SIG-M5 treated with dmso at 0.1 percent for 504 hours (cell line): ENCODE measurements around the gene UTS2R.

Experiments used
- DNase-seq: peaks from one replicate; lab custom pipeline; 2025; ENCODE audit not compliant: unreplicated experiment; lab: John Stamatoyannopoulos, UW

UTS2R gene

DNA sequence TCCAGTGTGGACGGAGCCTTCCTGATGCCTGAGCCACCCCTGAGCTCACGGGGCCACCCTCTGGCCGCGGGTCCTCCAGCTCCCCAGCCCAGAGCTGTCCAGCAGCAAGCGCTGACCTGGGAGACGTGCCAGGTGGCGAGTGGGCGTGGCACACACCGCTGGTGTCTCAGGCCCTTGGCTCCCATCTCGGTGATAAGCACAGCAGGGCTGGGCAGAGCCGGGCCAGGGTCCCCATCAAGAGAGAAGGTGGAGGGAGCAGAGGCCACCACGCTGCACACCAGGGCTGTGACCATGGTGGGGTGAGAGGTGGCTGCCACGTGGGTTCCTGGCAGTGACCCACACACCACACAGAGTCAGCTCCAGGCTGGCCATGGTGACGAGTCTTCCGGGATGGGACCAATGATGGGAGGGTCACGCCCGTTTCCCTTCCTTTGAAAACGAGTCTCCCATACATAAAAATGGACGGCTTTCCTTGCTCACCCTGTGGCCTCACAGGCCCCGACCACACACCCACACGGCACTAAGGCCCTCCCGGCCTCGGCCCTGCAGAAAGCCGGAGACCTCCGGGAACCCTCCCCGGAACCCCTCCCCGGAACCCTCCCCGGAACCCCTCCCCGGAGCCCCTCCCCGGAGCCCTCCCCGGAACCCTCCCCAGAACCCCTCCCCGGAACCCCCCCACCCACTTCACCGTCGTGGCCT lies 16.8 kb downstream of the UTS2R start:
- no peak for DNase-seq

DNA sequence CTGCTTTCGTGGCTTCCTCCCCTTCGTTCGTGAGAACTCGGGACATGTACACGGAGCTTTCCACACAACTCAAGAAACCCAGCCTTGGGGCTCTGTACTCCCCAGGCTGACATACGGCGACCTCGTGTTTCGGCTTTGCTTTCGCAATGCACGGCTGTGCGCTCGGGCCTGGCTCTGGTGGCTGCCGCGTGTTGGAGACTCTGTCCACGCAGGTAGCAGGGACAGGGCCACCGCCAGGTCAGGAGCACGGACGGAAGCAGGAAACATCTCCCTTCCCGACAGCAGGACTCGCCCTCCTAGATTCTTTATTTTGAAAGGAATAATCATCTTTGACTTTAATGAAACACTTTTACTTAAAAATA lies 17.3 kb downstream of the UTS2R start:
- DNase-seq, result peak; percentile 27

DNA sequence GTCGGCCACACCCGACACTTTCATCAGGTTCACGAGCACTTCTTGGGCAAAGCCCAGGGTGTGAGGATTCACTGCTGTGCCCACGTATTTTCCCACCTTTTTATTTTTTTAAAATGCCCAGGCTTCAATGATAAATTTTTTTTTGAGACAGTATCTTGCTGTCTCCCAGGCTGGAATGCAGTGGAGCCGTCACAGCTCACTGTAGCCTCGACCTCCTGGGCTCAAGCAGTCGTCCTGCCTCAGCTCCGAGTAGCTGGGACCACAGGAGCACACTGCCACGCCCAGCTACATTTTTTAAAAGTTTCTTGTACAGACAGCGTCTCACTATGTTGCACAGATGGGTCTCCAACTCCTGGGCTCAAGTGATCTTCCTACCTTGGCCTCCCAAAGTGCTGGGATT lies 17.8 kb downstream of the UTS2R start:
- no peak for DNase-seq

DNA sequence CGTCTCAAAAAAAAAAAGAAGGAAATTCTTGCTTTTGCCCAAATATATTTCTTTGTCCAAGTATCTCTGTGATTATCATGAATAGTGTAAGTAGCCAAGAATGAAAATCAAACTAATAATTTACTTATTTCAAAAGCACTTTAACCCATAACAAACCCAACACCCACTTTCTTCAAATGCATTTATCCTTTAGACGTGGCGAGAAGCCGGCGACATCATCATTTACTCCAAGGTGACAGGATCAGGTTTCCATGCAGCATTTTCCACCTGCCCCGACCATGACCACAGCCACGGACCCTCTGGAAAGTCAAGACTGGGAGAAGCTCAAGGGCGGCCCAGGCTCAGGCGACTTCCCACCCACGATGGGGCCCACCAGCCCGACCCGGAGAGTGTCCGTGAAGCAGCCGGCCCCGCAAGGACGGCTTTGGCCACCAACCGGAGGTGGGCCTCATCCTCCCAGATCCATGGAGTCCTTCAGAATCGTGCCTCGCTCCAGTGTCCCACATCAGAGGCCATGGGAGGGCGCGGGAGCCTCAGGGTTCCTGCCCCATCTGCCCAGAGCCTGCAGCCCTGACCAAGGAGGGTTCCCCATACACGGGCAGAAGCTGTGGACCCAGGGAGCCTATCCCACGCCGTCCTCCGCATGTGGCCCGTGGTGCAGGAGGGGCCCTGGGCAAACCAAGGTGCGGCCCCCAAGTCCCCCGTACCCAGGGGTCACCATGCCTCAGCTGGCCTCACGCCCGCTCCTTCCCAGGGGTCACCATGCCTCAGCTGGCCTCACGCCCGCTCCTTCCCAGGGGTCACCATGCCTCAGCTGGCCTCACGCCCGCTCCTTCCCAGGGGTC lies 18.7 kb downstream of the UTS2R start:
- no peak for DNase-seq

DNA sequence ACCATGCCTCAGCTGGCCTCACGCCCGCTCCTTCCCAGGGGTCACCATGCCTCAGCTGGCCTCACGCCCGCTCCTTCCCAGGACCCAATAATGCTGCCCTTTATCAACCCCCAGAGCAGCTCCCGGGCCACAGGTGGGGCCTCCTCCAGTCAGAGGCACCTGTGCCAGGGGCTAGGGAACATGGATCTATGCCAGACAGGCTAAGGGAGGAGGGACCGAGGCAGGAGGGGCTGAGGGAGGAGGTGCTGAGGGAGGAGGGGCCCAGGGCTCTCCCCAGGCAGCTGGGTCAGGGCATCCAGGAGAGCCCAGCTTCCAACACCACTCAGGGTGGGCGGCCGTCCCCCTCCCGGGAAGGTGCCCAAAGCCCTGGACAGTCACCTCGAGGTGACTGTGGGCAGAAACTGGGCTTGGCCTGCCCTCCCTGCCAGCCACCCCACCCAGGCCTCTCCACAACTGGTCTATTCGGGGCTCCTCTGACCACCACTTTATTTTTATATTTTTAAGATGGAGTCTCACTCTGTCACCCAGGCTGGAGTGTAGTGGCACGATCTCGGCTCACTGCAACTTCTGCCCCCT lies 19.4 kb downstream of the UTS2R start:
- DNase-seq, result no peak

DNA sequence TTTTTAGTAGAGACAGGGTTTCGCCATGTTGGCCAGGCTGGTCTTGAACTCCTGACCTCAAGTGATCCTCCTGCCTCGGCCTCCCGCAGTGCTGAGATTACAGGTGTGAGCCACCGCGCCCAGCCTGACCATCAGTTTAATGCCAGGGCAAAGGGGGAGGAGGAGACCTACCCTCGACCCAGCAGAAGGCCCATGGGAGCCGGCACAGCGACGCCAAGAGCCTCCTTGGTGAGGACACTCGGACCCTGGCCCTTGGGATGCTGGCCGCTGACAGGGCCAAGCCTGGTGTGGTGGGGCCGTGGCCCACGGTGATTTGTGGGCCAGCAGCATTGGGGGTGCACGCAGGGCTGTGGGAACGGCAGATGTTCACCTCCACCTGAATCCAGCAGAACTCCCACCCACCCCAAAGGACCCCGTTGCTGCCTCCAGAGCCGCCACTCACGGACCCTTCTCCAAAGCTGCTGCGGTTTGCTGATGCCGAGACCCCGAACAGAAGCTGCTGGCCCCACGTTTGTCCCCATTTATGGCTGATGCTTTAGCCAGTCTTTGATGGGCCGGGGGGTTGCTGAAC lies 20.0 kb downstream of the UTS2R start:
- no peak for DNase-seq

DNA sequence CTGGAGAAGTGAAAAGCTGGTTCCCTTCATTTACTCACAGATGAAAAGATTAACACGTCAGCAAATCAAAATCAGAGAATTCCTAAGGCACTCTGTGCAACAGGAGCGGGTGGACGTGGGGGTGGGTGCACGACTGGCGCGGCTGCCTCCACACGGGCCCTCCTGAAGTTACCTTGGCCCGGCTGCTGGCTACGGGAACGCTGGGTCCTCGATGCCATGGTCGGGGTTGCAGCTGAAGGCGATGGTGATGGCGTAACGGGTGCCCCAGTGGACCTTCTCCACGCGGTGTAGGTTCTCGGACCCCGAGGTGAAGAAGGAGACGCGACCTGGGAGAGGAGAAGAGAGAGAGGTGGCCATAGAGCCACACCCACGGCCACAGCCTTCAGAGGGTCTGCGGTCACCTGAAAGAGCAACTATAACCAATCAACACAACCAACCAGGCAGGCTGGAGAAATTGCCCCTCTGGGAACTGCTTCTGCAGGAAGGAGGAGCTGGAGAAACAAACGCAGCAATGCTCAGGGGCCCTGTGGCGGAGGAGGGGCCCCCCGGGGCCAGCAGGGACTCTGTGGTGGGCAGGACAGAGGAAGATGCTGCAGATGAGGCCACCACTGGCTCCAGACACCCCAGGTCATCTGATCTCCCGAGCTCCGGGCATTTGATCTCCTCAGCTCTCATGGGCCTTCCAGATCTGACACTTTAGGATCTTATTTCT lies 20.8 kb downstream of the UTS2R start:
- no peak for DNase-seq

DNA sequence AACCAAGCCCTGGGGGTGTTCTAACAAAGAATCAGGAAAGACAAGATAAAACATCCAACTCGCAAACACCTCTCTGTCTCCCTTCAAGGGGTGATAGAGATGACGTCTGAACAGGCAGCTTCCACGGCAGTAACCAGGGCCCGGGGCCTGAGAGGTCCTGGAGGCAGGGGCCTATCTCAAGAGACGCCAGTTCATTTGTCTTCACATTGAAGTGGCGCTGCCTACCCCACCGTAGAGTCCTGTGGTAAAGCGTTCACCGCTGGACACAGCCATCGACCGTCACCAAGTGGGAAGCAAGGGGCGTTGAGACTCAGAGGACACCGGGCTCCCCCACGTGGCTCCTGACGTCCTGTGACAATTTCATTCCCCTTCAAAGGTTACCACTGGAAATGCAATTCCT lies 21.4 kb downstream of the UTS2R start:
- DNase-seq, result no peak

DNA sequence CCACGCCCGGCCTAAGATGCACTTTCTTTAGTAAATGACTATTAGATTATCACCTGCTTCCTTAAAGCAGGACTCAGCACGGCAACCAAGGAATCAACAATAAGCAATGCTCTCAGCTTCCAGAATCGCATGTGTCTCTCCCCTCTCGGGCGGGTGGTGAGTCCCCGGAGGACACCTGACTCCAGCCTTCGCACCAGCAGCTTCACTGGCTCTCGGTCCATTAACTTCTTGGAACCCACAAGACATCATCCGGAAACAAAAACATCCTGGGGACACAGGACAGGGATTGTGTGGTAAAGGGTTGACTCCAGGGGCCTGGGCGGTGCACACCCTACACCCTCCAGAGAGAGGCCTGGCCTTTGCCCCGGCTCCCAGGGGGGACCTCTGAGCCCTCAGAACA lies 22.7 kb downstream of the UTS2R start:
- DNase-seq, result no peak

DNA sequence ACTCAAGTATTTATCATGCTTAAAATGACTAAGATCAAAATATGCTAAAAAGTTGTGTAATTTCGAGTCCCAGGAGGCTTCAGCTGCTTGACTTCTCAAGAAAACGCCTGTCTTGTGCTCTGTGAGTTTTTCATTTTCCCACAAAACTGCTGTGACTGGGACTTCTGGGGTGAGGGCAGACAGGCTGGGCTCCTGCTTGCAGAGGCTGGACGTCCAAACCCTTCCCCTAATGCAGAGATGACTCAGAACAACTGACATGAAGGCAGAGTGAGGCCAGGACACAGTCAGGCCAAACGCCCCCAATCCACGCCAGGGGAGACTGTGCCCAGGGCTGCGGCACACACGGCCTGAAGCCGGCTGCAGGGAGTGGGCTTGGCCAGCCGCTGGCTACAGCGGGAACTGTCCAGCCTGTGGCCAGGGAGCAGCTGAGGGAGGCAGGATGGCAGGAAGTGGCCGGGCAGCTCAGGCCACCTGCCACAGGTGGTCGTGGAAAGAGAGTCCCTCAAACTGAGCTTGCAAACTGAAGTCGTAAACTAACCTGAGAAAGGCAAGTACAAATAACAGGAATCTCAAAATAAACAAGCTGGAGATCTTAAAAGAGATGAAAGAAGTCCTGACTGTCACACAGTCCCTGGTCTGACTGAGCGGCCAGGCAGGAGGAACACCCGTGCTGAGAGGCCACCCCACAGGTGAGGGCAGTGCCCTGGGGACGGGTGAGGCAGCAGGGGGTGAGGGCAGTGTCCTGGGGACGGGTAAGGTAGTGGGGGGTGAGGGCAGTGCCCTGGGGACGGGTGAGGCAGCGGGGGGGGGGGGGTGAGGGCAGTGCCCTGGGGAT lies 25.3 kb downstream of the UTS2R start:
- DNase-seq, result no peak

DNA sequence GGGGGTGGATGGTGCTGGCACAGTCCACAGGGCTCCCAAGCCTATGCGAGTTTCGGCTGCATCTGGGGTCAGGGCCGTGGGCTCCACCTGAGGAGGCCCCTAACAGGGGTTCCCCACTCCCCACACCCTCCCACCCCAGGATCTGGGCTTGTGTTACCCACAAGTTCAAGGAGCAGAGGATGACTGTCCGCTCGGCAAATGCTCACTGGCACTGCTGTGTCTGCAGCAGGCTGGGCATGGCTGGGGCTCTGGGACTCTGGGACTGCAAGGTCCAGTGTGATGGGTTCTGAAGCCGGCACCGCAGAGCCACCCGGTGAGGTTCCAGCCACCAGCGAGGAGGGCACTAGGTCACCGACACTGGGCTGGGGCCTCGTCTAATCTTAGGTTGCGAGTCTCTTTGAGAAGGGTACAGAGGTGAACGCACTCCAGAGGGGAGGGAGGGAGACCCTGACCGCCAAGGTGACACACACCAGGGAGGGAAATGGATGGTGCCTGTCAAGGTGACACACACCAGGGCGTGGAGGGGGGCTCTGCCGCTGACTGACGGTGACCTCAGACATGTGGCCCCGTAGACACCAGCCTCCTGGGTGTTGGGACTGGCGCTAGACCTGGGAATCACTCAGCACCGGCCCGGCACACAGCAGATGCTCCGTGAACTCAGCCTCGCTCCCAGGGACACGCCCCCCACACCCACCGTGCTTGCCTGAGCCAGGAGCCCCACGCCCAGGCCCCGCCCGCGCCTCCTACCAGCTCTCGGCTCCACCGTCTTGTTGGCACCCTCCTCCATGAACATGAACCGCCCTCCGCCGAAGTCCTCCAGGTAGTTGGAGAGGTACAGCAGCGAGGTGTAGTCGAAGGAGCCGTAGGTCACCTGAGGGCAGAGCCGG lies 26.1 kb downstream of the UTS2R start:
- no peak for DNase-seq

DNA sequence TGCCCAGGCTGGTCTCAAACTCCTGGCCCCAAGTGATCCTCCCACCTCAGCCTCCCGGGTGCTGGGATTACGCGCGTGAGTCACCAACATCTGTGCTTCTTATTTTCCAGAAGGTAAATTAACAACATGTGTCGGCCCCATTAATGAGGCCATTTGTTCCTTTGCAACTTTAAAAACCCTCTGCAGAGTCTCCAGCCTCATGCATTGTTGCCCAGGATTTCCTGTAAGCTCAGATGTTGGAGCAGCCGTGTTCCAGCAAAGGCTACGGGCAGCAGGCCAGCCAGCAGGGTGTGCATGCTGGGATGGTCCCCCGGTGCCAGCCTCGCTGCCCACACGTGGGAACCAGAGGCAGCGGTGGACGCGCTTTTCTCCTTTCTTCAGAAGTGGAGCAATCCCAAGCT lies 27.5 kb downstream of the UTS2R start:
- no peak for DNase-seq

DNA sequence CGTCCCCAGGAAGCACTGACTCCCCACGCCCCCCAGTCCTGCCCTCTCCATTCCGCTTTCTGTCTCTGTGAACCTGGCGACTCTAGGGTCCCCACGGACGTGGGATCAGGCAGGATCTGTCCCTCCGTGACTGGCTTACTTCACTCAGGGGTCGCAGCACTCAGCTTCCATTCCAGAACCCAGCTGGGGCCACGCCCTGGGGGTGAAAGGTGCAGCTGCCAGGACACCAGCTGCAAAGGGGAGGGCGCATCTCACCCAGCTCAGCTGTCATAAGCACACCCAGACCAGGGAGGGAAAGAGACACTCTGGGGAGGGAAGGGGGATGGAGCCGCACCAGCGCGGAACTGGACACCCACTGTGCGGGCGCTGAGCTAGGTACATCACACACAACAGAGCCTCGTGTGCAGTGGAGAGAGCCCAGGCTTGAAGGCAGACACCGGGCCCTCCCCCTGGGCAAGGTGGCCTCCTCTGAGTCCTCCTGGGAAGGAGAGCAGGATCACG lies 28.1 kb downstream of the UTS2R start:
- DNase-seq, result no peak

DNA sequence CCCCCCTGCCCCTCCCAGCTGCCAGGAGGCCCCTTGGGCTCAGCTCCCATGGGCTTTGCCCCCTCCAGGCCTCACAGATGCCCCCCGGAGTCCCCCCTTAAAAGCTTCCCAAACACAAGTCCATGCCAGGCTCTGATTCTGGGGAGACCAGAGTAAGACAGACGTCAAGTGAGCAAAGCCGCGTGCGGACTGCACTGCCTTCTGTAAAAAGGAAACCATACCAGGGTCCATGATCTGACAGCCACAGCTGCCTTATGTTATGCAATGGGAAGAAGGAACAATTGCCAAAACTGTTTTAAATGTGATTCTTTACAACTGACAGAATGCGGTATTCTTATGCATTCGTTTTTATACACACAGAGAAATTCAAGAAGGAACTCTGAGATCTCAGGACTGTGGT lies 28.6 kb downstream of the UTS2R start:
- DNase-seq, result peak; percentile 87

DNA sequence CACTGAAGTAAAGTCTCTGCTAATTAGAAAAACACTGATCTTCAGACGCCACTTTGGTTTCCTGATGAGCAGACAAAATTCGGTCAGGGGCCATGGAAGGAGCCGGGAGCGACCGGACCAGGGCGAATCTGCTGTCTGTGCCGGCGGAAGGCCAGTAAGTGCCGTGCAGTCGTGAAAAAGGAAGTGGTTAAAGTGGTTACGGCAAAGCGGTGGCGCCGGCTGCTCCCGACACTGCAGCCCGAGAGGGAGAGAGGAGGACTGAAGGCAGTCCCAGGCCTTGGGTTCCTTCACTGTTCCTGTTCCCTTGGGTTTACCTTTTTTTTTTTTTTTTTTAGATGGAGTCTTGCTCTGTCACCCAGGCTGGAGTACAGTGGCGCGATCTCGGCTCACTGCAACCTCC lies 29.3 kb downstream of the UTS2R start:
- DNase-seq, result peak; percentile 90

DNA sequence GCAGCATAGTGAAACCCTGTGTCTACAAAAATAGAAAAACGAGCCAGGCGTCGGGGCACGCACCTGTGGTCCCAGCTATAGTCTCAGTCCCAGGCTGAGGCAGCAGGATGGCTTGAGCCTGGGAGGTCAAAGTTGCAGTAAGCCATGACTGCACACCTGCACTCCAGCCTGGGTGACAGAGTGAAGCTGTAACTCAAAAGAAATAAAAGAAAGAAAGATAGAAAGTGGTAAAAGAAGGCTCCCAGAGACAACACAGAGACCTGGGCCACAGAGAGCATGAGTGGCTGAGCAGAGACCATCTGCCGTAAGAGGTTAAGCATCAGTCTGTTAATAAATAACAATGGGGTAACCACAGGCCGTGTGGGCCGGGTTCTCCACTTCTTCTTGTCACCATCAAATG lies 31.3 kb downstream of the UTS2R start:
- DNase-seq, result no peak

DNA sequence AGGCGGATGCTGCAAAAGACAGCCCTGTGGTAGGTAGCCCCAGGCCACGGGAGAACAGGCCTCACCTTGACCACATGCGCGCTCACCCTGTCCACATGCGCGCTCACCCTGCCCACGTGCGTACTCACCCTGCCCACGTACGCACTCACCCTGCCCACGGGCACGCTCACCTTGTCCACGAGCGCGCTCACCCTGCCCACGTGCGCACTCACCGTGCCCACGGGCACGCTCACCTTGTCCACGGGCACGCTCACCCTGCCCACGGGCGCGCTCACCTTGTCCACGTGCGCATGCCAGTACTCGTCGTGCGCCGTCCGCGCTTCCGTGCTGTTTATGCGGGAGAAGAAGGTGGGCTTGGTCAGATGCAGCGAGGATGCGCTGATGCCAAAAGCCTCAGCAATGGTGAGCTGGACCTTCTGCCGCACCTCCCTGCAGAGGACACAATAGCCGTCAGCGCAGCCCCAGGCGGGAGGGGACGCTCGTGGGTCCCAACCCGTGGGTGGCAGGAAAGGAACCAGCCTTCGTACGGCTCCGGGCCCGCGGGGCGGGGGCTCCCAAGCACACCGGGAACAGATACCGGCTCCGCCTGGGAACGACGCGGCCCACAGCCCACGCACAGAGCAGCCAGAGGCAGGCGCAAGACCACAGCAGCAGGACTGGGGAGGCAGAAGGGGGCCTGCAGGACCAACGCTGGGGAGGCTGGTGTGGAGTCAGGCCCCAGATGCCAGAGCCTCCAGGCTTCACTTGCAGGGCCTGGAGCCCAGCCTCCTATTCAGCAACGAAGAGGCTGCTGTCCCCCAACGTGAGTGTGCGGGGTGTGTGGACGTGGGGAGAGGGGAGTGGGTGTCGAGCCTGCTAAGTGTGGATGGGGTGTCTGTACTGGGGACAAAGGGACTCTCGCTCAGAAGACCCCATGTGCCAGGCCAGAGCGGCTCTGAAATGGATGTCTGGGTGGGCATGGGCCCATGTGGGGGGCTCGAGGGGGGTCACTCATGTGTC lies 32.4 kb downstream of the UTS2R start:
- DNase-seq, result no peak

DNA sequence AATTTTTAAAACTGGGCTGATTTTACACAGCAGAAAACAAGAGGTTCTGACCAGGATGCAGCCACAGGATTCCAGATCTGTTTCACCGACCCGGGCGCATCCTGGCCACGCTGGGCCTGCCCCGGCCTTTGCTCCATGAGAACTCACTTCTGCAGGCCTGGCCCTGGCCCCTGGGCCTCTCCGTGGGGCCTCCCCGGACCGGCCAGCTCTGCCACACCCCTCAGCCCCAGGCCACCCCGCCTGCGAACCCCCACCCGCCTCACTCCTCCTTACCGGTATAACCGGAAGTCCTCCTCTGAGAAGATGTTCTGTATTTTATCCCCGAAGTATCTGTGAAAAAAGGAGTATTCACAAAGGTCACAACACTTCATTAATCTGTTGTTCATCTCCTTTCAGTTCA lies 33.5 kb downstream of the UTS2R start:
- no peak for DNase-seq
